Measurements from ENCODE around the gene CIROP.

GRCh38 chr14:23069413-23069806 lies 35.4 kb downstream of the CIROP start:
- TF ChIP-seq CTCF (IDR thresholded peaks at IDR 0.05) (no peak), POLR2AphosphoS5 (IDR thresholded peaks at IDR 0.05) (no peak)

Data from sigmoid colon (tissue), 4 donors.